Thyroid gland (tissue), 4 donors: ENCODE data around the gene DNAH9.

ENCODE experiments used
- CTCF ChIP-seq, 6 experiments: fragments of 200-600 bp in 3 of 6; fragments of 450-650 bp in 3 of 6; sonication (generic) in 3 of 6; IDR thresholded peaks; one replicate each; pipeline ENCODE4 v1.5.1; 2016 to 2019; ENCODE audit warnings: antibody characterized with exemption in 6 of 6, mild to moderate bottlenecking in 2 of 6, inconsistent platforms in 1 of 6, moderate library complexity in 1 of 6
- POLR2A ChIP-seq, 2 donors: fragments of 450-650 bp; IDR thresholded peaks; one replicate each; pipeline ENCODE4 v1.6.1; 2017; ENCODE audit warnings: antibody characterized with exemption in 2 of 2, mild to moderate bottlenecking in 2 of 2, moderate library complexity in 1 of 2

GRCh38 chr17:11557727-11558452 is 40.4 kb upstream of the DNAH9 start:
- TF ChIP-seq POLR2A (IDR thresholded peaks at IDR 0.05) (no peak), CTCF (IDR thresholded peaks at IDR 0.05) (no peak)
